Aorta (tissue), 5 donors: ENCODE data around the gene STMN1. TPM values are rescaled to one million over a fixed set of nuclear protein-coding genes. Genes with fewer than 3 reads are reported as not detected.

Source experiments
- ATAC-seq: fragments of 200-7000 bp; cut with Tn5 transposase; one replicate; pipeline ENCODE4 v1.9.1; 2022; ENCODE audit warnings: moderate library complexity; ENCODE audit not compliant: low FRiP score
- DNase-seq, 2 donors: peaks; one replicate each; pipeline ENCODE4 v3.0.0-alpha.2; 2020
- H3K27ac ChIP-seq, 2 donors: one replicate each; pipeline ENCODE4 v1.5.1; 2013; ENCODE audit warnings: low read length in 2 of 2, mild to moderate bottlenecking in 2 of 2, moderate library complexity in 2 of 2, control low read depth in 1 of 2, inconsistent platforms in 1 of 2, low read depth in 1 of 2
- H3K27me3 ChIP-seq, 2 donors: one replicate each; pipeline ENCODE4 v1.6.1; 2013; ENCODE audit warnings: control low read depth in 1 of 2, low read length in 1 of 2, mild to moderate bottlenecking in 1 of 2, moderate library complexity in 1 of 2; ENCODE audit not compliant: insufficient read depth in 2 of 2, control insufficient read depth in 1 of 2
- H3K36me3 ChIP-seq, 2 donors: one replicate each; pipeline ENCODE4 v1.6.1; 2013; ENCODE audit warnings: control low read depth in 1 of 2, low read length in 1 of 2, mild to moderate bottlenecking in 1 of 2; ENCODE audit not compliant: insufficient read depth in 2 of 2, control insufficient read depth in 1 of 2
- H3K4me1 ChIP-seq, 2 donors: one replicate each; pipeline ENCODE4 v1.6.1; 2013; ENCODE audit warnings: low read length in 2 of 2, control low read depth in 1 of 2, mild to moderate bottlenecking in 1 of 2, moderate library complexity in 1 of 2; ENCODE audit not compliant: insufficient read depth in 2 of 2, control insufficient read depth in 1 of 2
- H3K4me3 ChIP-seq, 2 donors: one replicate each; pipeline ENCODE4 v1.5.1; 2013; ENCODE audit warnings: low read length in 2 of 2, control low read depth in 1 of 2, mild to moderate bottlenecking in 1 of 2
- H3K9me3 ChIP-seq: one replicate; pipeline ENCODE4 v1.6.1; 2013; ENCODE audit warnings: mild to moderate bottlenecking, low read length; ENCODE audit not compliant: control insufficient read depth
- WGBS, 2 donors: extraction: QIAGEN DNeasy Blood & Tissue Kit; methylation state at CpG; one replicate each; pipeline ENCODE4 v1.1.7; 2013; 5-methylcytosine and 5-hydroxymethylcytosine counted together
- intact Hi-C, 2 donors: fragments of 100-400 bp; cut with DNase I; formaldehyde crosslinking; loops; one replicate each; pipeline versions ENCODE4 v1.14.2 to v1.15.0; 2022
- polyA plus RNA-seq, 2 donors: library from polyadenylated mRNA; stranded (reverse); fragments of 200-250 nt; gene quantifications; one replicate each; pipeline ENCODE4 v1.2.3, GENCODE V29; 2013
- total RNA-seq, 2 donors: library from RNA; stranded (reverse); fragmentation: NEBNext Ultra II Directional; extraction: Animal tissue kit (Norgen Biotek cat#: 25700); gene quantifications; one replicate each; pipeline ENCODE4 v1.2.1, GENCODE V29; 2021
- donor health status: healthy with polysubstance abuse.
- donor health status: Bipolar disorder and iron deficiency.
- donor health status: DM: no; HTN: no; CAD: no.
- donor health status: DM: no; HTN: no; CAD: no.
- donor health status: DM: yes; HTN: yes; CAD: no.

The STMN1 gene
- total and polyA plus RNA-seq, 4 donors, result 28.2 to 56.1 (median 36.1) TPM

GRCh38 chr1:25924454-25924853 lies 18.2 kb upstream of the STMN1 start:
- Histone ChIP-seq H3K4me1 (no peaks in the 10 kb centered on the region), H3K9me3 (no peaks in the 10 kb centered on the region), H3K4me3 (no peak overlapping the region), H3K27me3 (no peaks in the 10 kb centered on the region), H3K36me3 (no peaks in the 10 kb centered on the region), H3K27ac (no peak overlapping the region)
- ATAC-seq, result no peak
- WGBS, 2 donors, result 16 to 19% methylated on average over 2 of the region's 2 CpGs
- no peak for DNase-seq
- intact Hi-C loops, result no loop called here

GRCh38 chr1:25922971-25923552 lies 16.8 kb upstream of the STMN1 start:
- Histone ChIP-seq H3K27ac (peak overlapping the region; percentile 5 to 13), H3K4me3 (peak overlapping the region; percentile 5 to 29), H3K27me3 (no peaks in the 10 kb centered on the region), H3K36me3 (no peaks in the 10 kb centered on the region), H3K4me1 (no peaks in the 10 kb centered on the region), H3K9me3 (no peaks in the 10 kb centered on the region)
- ATAC-seq, result peak; percentile 77
- peak; percentile 71 to 84 for DNase-seq
- WGBS, 2 donors, result 1% methylated on average over 32 of the region's 32 CpGs
- intact Hi-C loops, result loop anchor here in 1 of 2 donors (2.0 kb wide), 1 partner anchor 16 kb away; the partner anchor contains the start of gene STMN1

- peak; percentile 74 for ATAC-seq
- no peaks in the 10 kb centered on the region for H3K9me3 ChIP-seq
- H3K27me3 ChIP-seq, result no peaks in the 10 kb centered on the region
- no peaks in the 10 kb centered on the region for H3K36me3 ChIP-seq
- no peaks in the 10 kb centered on the region for H3K4me1 ChIP-seq
- peak in 1 of 2 donors; percentile 72 for DNase-seq
- 6 to 7% methylated on average over 49 of the region's 49 CpGs for WGBS, 2 donors
- peak overlapping the region; percentile 5 to 29 for H3K4me3 ChIP-seq
- intact Hi-C loops, result loop anchor here in 1 of 2 donors (2.0 kb wide), 1 partner anchor 16 kb away; the partner anchor contains the start of gene STMN1
- H3K27ac ChIP-seq, result peak overlapping the region in 1 of 2 donors; percentile 13
Observed at GRCh38 chr1:25922056-25922970, 16.1 kb upstream of the STMN1 start.

DNA sequence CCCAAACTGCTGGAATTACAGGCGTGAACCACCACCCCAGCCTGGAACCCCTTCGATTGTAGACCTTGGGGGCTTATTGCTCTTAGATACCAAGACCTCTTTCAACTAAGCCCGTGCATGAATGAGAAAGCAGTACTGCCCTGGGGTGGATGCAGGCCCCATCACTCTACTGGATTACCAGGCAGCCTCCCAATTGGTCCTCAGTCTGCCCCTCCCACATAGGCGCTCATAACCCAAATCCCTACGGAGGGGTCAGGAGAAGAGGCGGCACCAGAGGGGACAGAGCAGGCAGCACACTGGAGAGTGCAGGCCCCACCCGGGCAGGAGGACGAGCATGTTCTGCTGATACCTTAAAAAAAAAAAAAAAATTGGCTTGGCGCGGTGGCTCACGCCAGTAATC lies 12.4 kb upstream of the STMN1 start:
- H3K36me3 ChIP-seq, result no peaks in the 10 kb centered on the region
- H3K4me3 ChIP-seq, result no peak overlapping the region
- no peaks in the 10 kb centered on the region for H3K27me3 ChIP-seq
- no peak for ATAC-seq
- DNase-seq, result no peak
- no peak overlapping the region for H3K27ac ChIP-seq
- intact Hi-C loops, result no loop called here
- no peaks in the 10 kb centered on the region for H3K9me3 ChIP-seq
- H3K4me1 ChIP-seq, result no peaks in the 10 kb centered on the region
- WGBS, 2 donors, result 90 to 91% methylated on average over 11 of the region's 11 CpGs

- no peak for ATAC-seq
- H3K9me3 ChIP-seq, result no peaks in the 10 kb centered on the region
- intact Hi-C loops, result no loop called here
- no peak for DNase-seq
- 58 to 67% methylated on average over 5 of the region's 5 CpGs for WGBS, 2 donors
- no peaks in the 10 kb centered on the region for H3K27me3 ChIP-seq
- no peak overlapping the region for H3K4me3 ChIP-seq
- H3K36me3 ChIP-seq, result no peaks in the 10 kb centered on the region
- H3K27ac ChIP-seq, result no peak overlapping the region
- no peaks in the 10 kb centered on the region for H3K4me1 ChIP-seq
Observed at GRCh38 chr1:25917996-25918395, 11.8 kb upstream of the STMN1 start.

DNA sequence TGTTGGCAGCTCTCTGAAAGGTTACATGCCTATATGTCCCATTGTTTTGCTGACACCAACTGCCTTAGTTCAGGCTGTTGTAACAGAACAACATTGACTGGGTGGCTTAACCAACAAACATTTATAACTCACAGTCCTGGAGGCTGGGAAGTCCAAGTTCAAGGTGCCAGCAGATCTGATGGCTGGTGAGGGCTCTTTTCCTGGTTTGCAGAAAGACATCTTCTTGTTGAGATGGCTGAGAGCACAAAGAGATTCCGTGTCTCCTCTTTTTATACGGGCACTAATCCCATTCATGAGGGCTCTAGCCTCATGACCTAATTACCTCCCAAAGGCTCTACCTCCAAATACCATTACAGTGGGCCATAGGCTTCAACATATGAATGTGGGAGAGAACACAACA lies 10.2 kb upstream of the STMN1 start:
- intact Hi-C loops, result no loop called here
- WGBS, 2 donors, result 95% methylated on average over 2 of the region's 2 CpGs

GRCh38 chr1:25914074-25914995 lies 8.1 kb upstream of the STMN1 start:
- no peak for ATAC-seq
- H3K27ac ChIP-seq, result no peak overlapping the region
- H3K27me3 ChIP-seq, result no peaks in the 10 kb centered on the region
- 89 to 91% methylated on average over 3 of the region's 3 CpGs for WGBS, 2 donors
- H3K4me1 ChIP-seq, result no peaks in the 10 kb centered on the region
- intact Hi-C loops, result no loop called here
- H3K36me3 ChIP-seq, result no peaks in the 10 kb centered on the region
- no peak overlapping the region for H3K4me3 ChIP-seq
- no peak for DNase-seq
- no peaks in the 10 kb centered on the region for H3K9me3 ChIP-seq

More for the DNA sequence above, 10.2 kb upstream of the STMN1 start:
- H3K27ac ChIP-seq, result no peak overlapping the region
- no peaks in the 10 kb centered on the region for H3K27me3 ChIP-seq
- no peaks in the 10 kb centered on the region for H3K9me3 ChIP-seq
- H3K4me3 ChIP-seq, result no peak overlapping the region
- ATAC-seq, result no peak
- no peak for DNase-seq
- H3K36me3 ChIP-seq, result no peaks in the 10 kb centered on the region
- H3K4me1 ChIP-seq, result no peaks in the 10 kb centered on the region

GRCh38 chr1:25913206-25913605 lies 7.0 kb upstream of the STMN1 start:
- no peak for ATAC-seq
- Histone ChIP-seq H3K9me3 (no peaks in the 10 kb centered on the region), H3K4me3 (no peak overlapping the region), H3K4me1 (no peaks in the 10 kb centered on the region), H3K27me3 (no peaks in the 10 kb centered on the region), H3K36me3 (no peaks in the 10 kb centered on the region), H3K27ac (no peak overlapping the region)
- DNase-seq, result no peak
- intact Hi-C loops, result no loop called here
